ENCODE results near the gene ACVR1B.

The ACVR1B gene

GRCh38 chr12:52032804-52033445 is 81.4 kb downstream of the ACVR1B start:
- peak; percentile 90 for DNase-seq
- in situ Hi-C loops (cut with MboI; ENCODE audit: low pct_unique_long_range_greater_than_20kb, low sequenced_read_pairs): loop anchor here (10.0 kb wide), 1 partner anchor 52 kb away; no protein-coding TSS in a partner anchor

- in situ Hi-C loops (cut with MboI; ENCODE audit: low pct_unique_long_range_greater_than_20kb, low sequenced_read_pairs): loop anchor here (10.0 kb wide), 1 partner anchor 51 kb away; no protein-coding TSS in a partner anchor
- DNase-seq: no peak
These were observed 82.1 kb downstream of the ACVR1B start for GRCh38 chr12:52033446-52034140.

GRCh38 chr12:52035190-52035589 is 83.7 kb downstream of the ACVR1B start:
- no peak for DNase-seq
- in situ Hi-C loops (cut with MboI; ENCODE audit: low pct_unique_long_range_greater_than_20kb, low sequenced_read_pairs): loop anchor here (10.0 kb wide), 1 partner anchor 50 kb away; no protein-coding TSS in a partner anchor

GRCh38 chr12:52035926-52036325 is 84.4 kb downstream of the ACVR1B start:
- in situ Hi-C loops (cut with MboI; ENCODE audit: low pct_unique_long_range_greater_than_20kb, low sequenced_read_pairs): loop anchor here (10.0 kb wide), 1 partner anchor 49 kb away; no protein-coding TSS in a partner anchor
- no peak for DNase-seq

DNA sequence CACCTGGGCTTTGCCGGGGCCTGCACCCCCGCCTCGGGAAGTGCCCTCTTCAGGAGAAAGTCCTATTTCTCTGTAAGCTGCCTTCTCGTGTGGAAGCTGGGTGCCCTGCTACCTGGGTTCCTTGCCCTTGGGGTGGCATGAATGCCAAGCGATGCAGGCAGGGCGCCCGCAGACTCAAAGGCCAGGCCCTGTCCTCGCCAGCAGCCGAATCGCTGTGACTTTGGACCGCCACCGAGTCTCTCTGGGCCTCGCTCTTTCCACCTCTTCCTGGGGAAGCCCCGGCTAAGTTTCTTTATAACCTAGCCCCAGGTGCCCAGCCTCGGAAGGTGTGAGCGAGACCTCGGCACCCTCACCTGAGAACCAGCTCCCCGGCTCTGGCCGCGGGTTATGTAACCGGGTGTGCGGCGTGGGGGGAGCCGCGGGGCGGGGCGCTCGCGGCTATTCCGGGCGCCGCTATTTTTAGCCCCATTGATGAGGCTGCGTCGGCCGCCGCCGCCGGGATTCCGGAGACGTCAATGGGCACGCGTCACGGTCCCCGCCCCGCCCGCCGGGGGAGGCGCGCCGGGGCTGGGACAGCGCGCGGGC is 85.2 kb downstream of the ACVR1B start:
- in situ Hi-C loops (cut with MboI; ENCODE audit: low pct_unique_long_range_greater_than_20kb, low sequenced_read_pairs): loop anchor here (10.0 kb wide), 1 partner anchor 48 kb away; no protein-coding TSS in a partner anchor
- peak; percentile 55 for DNase-seq

DNA sequence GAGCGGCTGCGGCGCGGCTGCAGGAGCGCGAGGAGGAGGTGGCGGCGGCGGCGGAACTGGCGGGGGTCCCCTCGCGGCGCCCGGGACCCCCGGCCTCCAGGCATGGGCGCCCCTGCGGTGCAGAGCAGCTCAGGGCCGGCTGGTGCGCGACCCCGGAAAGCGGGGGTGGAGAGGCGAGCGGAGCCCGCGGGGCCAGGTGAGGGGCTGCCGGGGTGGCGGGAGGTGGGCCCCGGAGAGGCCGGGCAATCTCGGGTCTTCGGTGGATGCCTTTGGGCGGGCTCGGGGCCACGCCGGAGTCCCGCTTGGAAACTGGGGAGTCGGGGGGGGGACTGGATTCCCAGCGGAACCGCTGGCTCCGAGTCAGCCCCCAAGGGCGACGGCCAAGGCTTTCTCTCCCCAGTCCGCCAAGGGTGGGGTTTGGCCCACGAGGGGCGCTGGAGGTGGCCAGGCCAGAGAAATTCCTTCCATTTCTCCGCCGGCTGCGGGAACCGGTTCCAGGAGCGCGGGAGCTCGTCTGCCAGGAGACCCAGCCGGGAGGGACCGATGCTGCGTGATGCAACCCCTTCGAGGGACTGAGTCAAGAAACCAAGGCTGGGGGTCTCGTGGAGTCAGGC is 85.9 kb downstream of the ACVR1B start:
- in situ Hi-C loops (cut with MboI; ENCODE audit: low pct_unique_long_range_greater_than_20kb, low sequenced_read_pairs): loop anchor here (10.0 kb wide), 1 partner anchor 47 kb away; no protein-coding TSS in a partner anchor
- DNase-seq: no peak

DNA sequence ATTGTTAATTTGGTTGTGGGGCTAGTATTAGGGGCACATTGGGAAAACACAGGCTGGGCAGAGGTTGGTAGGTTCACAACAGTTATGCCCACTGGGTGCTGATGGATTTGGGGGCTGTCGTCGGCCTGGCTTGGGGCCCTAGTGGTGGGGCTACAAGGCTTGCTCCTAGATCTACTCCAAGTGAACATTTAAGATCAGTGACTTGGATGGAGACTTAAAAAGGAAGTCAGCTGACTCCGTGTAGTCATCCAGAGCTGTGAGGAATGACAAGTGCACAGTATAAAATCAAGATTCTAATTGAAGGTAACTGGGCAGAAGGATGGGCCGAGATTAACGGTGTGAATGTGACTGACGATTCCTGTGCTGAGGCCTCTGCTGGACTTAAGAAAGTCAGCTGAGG is 86.9 kb downstream of the ACVR1B start:
- in situ Hi-C loops (cut with MboI; ENCODE audit: low pct_unique_long_range_greater_than_20kb, low sequenced_read_pairs): loop anchor here (10.0 kb wide), 1 partner anchor 46 kb away; no protein-coding TSS in a partner anchor
- no peak for DNase-seq

DNA sequence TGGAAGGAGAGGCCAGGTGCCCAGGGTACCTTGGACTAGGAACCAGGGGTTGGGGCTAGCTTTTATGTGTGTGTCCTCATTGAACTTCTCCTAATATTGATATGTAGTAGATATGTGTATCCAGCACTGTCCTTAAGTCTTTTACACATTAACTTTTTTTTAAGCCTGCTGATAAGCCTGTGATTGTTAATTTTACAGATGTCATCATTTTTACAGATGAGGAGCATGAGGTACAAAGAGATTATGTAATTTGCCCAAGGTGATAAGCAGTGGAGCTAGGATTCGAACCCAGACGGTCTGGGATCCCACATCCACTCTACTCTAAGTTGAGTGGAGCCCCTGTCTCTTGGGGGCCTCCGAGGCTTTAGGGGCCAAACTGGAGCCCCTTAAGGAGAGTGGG is 89.5 kb downstream of the ACVR1B start:
- in situ Hi-C loops (cut with MboI; ENCODE audit: low pct_unique_long_range_greater_than_20kb, low sequenced_read_pairs): no loop called here
- no peak for DNase-seq

DNA sequence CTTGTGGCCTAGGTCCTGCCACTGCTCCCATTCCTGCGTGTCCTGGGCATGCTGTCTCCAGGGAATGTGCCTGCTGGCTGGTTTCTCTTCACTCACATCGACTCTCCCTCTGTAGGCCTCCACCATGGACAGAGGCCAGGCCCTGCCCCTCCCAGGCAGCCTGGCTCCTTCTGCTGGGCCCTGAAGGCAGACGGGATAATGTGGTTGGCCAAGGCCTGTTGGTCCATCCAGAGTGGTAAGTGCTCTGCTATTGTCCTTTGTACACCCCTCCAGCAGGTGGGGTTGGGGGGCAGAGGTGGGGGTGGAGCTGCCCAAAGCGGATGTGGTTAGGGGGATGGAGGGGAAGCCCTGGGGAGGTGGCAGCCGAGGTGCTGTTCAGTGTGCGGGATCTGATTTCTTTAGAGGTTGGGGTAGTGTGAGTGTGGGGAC is 90.2 kb downstream of the ACVR1B start:
- in situ Hi-C loops (cut with MboI; ENCODE audit: low pct_unique_long_range_greater_than_20kb, low sequenced_read_pairs): no loop called here
- no peak for DNase-seq

- in situ Hi-C loops (cut with MboI; ENCODE audit: low pct_unique_long_range_greater_than_20kb, low sequenced_read_pairs): no loop called here
- DNase-seq: no peak
These were observed 91.3 kb downstream of the ACVR1B start for GRCh38 chr12:52042706-52043385.

DNA sequence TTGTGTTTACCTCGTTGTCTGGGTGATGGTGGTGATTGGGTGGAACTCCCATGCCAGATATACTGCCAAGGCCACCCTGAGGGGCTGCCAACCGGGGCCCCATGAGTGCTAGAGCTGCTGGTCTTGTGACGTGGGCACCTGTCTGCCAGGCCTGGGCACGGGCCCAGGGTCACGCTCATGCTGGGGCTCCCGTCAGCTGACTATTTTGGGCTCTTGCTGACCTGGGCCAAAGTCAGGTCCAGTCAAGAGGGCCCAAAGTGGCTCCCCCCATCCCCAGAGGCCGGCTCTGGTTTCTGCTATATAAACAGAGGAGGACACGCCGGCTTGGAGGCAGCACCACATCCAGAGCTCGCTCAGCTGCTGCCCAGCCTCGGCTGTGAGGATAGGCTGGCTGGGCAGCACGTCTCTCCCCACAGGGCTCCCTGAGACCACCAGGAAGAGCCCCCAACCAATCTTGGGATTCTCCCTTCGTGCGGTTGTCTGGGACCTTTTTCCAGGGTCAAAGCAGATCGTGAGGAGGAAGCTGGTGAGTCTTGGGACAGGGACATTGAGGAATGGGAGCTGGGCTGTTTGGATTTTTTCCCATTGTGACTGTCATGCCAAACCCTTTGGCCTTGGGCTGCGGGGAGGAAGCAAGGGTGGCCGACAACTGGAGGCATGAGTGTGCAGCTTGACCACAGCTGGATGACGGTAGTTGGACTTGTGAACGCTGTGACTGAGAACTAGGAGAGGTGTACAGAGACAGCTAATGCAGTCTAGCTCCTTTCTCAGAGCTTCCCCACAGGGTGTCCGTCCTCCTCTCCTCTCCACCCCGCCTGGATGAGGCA is 92.1 kb downstream of the ACVR1B start:
- no peak for DNase-seq
- in situ Hi-C loops (cut with MboI; ENCODE audit: low pct_unique_long_range_greater_than_20kb, low sequenced_read_pairs): no loop called here

- in situ Hi-C loops (cut with MboI; ENCODE audit: low pct_unique_long_range_greater_than_20kb, low sequenced_read_pairs): no loop called here
- DNase-seq: no peak
These were observed 92.9 kb downstream of the ACVR1B start for GRCh38 chr12:52044292-52044983.

- peak; percentile 16 for DNase-seq
- in situ Hi-C loops (cut with MboI; ENCODE audit: low pct_unique_long_range_greater_than_20kb, low sequenced_read_pairs): no loop called here
These were observed 94.3 kb downstream of the ACVR1B start for GRCh38 chr12:52045794-52046199.

Data from KBM-7 (cell line).